ENCODE results near the gene GSK3B.
"Not testable (repeated sequence)": the region's sequence is repeated elsewhere in the genome, so short reads cannot be mapped to it uniquely, and the experiment has no call there.

Gene GSK3B

DNA sequence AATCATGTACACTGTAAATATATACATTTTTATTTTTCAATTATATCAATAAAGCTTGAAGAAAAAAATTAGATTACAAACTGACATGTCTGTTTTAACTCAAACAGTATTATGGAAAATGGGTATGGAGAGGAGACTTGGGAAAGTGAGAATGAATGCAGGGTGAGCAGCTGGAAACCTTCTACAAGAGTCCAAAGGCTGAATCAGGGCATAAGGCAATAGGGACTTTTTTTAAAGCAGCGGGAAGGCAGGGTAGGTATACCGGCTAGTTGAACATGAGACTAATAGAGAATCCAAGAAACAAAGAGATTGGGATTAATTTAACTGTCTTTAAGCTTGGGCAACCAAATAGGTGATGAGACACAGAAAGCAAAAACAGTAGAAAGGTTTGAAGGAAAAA is 167.1 kb downstream of the GSK3B start:
- DNase-seq: no peak

- no peak for DNase-seq
Measured at GRCh38 chr3:119924111-119925094, 169.8 kb downstream of the GSK3B start.

- DNase-seq: no peak
Measured at GRCh38 chr3:119918992-119919933, 175.0 kb downstream of the GSK3B start.

GRCh38 chr3:119913021-119913420 is 181.2 kb downstream of the GSK3B start:
- DNase-seq: no peak

GRCh38 chr3:119912220-119912619 is 182.0 kb downstream of the GSK3B start:
- DNase-seq: no peak

GRCh38 chr3:119911748-119912147 is 182.5 kb downstream of the GSK3B start:
- no peak for DNase-seq

GRCh38 chr3:119902061-119902460 is 192.2 kb downstream of the GSK3B start:
- no peak for DNase-seq

GRCh38 chr3:119901148-119901547 is 193.1 kb downstream of the GSK3B start:
- DNase-seq: no peak

GRCh38 chr3:119899192-119899511 is 195.1 kb downstream of the GSK3B start:
- DNase-seq: no peak

DNA sequence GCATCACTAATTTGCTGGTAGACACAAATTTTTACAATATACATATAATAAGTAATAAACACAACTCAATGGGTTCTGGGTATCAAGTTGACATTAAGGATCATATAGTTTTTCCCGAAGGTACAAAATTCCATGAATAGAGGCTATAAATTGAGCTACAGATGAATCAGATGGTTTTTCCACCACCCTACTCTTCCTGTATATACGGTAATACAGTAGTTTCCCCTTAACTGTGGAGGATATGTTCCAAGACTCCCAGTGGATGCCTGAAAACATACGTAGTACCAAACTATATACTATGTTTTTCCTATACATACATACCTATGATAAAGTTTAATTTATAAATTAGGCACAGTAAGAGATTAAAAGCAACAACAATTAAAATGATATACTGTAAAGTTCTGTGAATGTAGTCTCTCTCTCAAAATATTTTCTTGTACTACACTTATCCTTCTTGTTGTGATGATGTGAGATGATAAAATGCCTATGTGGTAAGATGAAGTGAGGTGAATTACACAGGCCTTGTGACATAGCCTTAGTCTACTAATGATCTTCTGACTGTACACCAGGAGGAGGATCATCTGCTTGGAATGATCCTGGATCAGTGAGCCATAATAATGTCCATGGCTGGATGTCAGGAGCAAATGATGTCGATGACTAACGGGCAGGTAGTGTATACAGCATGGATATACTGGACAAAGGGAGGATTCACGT is 195.6 kb downstream of the GSK3B start:
- no peak for DNase-seq

- no peak for DNase-seq
Measured at GRCh38 chr3:119894195-119894594, 200.1 kb downstream of the GSK3B start.

DNA sequence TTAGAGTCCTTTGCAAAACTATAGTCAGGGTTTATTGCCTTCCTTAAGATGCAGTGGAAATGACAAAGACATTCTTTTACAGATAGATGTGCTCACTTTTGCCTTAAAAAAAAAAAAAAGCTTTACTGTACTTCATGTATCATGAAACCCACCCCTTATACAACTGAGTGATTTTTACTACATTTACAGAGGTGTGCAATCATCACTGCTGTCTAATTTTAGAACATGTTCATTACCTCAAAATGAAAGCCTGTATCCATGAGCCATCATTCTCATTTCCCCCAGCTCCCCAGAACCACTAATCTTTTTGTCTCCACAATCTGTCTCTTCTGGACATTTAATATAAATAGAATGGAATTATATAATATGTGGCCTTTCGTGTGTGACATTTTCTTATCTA is 200.5 kb downstream of the GSK3B start:
- no peak for DNase-seq

- no peak for DNase-seq
Measured at GRCh38 chr3:119891944-119892721, 202.1 kb downstream of the GSK3B start.

DNA sequence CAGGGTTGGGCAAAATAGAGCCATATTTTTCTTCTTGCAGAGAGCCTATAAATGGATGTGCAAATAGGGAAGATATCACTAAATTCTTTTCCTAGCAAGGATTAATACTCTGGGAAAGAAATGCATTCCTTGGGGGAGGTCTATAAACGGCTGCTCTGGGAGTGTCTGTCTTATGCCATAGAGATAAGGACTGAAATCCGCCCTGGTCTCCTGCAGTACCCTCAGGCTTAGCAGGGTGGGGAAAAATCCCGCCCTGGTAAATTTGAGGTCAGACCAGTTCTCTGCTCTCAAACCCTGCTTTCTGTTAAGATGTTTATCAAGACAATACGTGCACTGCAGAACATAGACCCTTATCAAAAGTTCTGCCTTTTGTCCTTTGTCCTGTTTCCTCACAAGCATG is 205.6 kb downstream of the GSK3B start:
- DNase-seq: not testable (repeated sequence)

DNA sequence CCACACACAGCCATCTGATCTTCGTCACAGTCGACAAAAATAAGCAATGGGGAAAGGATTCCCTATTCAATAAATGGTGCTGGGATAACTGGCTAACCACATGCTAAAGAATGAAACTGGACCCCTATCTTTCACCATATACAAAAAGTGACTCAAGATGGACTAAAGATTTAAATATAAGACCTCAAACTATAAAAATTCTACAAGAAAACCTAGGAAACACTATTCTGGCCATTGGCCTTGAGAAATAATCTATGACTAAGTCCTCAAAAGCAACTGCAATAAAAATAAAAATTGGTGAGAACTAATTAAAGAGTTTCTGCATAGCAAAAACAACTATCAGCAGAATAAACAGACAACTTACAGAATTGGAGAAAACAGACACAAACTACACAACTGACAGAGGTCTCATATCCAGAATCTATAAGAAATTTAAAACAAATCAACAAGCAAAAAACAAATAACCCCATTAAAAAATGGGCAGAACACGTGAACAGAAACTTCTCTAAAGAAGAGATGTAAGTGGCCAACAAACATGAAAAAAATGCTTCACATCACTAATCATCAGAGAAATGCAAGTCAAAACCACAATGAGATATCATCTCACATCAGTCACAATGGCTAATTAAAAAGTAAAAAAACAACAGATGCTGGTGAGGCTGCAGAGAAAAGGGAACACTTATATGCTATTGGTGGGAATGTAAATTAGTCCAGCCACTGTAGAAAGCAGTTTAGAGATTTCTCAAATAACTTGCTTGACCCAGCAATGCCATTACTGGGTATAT is 208.3 kb downstream of the GSK3B start:
- DNase-seq: no peak

DNA sequence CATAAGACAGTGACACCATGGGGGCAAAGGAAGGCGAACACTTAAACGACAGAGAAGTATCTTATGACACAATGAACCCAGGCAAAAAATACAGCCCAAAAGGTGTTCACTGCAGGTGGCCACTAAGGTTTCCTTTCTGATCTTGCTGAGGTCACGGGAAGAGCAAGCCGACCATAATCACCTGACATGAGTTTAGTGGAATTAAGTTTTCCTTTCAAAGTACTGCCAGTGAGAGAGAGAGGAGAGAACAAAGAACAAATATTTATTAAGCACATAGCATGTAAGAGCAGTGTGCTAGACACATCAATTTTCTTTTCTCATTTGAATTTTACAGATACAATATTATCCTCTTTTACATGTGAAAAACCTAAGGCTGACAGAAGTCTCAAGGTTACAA is 210.1 kb downstream of the GSK3B start:
- no peak for DNase-seq

GRCh38 chr3:119883461-119884160 is 210.6 kb downstream of the GSK3B start:
- no peak for DNase-seq

DNA sequence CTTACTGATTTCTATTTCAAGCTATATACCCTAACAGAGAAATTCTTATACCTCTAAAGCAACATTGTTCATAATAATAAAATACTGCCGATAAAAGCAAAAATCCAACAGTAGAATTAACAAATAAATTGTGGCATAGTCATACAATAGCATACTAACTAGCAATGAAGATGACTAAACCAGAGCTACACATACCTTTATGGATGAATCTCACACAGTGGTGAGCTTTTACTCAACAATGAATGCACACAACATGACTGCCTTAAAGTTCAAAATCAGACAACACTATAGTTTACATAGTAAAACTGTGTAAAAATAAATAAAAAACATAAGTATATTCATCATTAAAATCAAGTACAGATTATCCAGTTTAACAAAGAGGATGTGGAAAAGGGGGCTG is 213.3 kb downstream of the GSK3B start:
- DNase-seq: no peak

DNA sequence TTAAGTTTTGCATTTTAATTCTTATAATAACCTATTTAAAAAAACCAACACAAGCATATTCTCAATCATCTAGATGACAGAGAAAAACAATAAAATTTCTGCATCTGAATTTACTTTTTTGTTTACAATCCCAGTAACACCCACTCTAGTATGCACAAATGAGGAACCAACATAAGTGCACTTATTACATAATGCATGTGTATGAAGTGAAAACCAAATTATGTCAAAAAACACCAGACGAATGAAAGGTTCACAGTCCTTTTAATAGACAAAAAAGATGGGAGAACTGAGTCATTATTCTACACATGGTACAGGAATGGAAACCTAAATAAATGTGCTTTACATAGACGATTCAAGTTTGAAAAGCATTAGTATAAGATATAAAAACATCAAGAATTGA is 220.6 kb downstream of the GSK3B start:
- no peak for DNase-seq

DNA sequence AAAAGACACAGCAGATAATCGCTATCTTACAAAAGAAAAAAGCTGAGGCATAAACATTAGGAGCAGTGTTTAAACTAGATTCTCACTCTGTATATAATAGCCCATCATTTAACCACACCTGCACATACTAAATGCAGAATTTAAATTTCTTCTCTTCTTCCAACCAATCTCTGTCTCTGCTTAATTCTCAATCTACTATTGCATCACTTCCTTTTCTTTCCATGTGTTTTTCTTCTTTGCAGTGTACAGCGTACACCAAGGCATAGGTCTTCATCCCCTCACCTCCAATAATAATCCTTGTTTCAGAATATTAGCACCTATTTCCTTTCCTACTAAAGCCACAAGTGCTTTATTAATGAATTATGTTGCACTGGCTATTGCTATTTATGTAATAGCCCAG is 221.5 kb downstream of the GSK3B start:
- DNase-seq: no peak

DNA sequence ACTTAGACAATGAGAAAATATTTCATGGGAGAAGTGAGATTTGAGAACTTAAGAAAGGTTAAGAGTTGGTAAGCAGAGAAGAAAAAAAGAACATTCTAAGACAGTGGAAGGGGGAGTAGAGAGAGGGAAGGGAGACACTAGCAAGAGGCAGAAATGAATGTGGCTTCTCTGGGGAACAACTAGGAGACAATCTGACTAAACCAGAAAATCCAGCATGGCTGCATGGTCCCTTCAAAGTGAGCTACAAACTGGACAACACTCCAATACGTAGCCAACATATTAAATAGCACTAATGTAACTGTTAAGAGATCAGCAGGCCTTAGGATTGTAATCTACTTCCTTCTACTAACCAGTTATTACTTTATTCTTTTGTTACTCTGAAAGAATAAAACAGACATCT is 222.7 kb downstream of the GSK3B start:
- DNase-seq: no peak

Measured in cortex of kidney (tissue), 1 donor.